Stimulated activated CD4-positive, alpha-beta T cell treated with anti-CD3 and anti-CD28 coated beads, Interleukin-4, amount 100 ng/mL, for 1 hour (primary cell): ENCODE data around the gene MPHOSPH6.
"Not testable (repeated sequence)": the region's sequence is repeated elsewhere in the genome, so short reads cannot be mapped to it uniquely, and the experiment has no call there.

Experiments
- DNase-seq: peaks from one replicate; pipeline ENCODE4 v3.0.0-alpha.2; 2020

MPHOSPH6 gene

GRCh38 chr16:82167670-82168069 lies 2.4 kb downstream of the MPHOSPH6 start:
- DNase-seq: no peak

GRCh38 chr16:82160226-82160625 lies 9.8 kb downstream of the MPHOSPH6 start:
- DNase-seq: no peak

- no peak for DNase-seq
Measured at GRCh38 chr16:82157836-82158235, 12.2 kb downstream of the MPHOSPH6 start.

GRCh38 chr16:82157534-82157812 lies 12.6 kb downstream of the MPHOSPH6 start:
- no peak for DNase-seq

- DNase-seq: no peak
Measured at GRCh38 chr16:82156761-82157533, 13.1 kb downstream of the MPHOSPH6 start.

- no peak for DNase-seq
Measured at GRCh38 chr16:82152641-82153112, 17.3 kb downstream of the MPHOSPH6 start.

GRCh38 chr16:82152196-82152595 lies 17.8 kb downstream of the MPHOSPH6 start:
- DNase-seq: no peak

GRCh38 chr16:82150549-82150948 lies 19.5 kb downstream of the MPHOSPH6 start:
- no peak for DNase-seq

GRCh38 chr16:82149536-82149935 lies 20.5 kb downstream of the MPHOSPH6 start:
- no peak for DNase-seq

GRCh38 chr16:82147546-82147945 lies 22.5 kb downstream of the MPHOSPH6 start:
- DNase-seq: no peak

- no peak for DNase-seq
Measured at GRCh38 chr16:82146957-82147356, 23.1 kb downstream of the MPHOSPH6 start.

GRCh38 chr16:82146556-82146955 lies 23.5 kb downstream of the MPHOSPH6 start:
- no peak for DNase-seq

GRCh38 chr16:82139286-82139571 lies 30.8 kb downstream of the MPHOSPH6 start:
- not testable (repeated sequence) for DNase-seq

GRCh38 chr16:82138478-82139285 lies 31.3 kb downstream of the MPHOSPH6 start:
- no peak for DNase-seq

GRCh38 chr16:82137822-82138167 lies 32.2 kb downstream of the MPHOSPH6 start:
- DNase-seq: no peak

- DNase-seq: no peak
Measured at GRCh38 chr16:82136956-82137821, 32.8 kb downstream of the MPHOSPH6 start.

GRCh38 chr16:82135844-82136243 lies 34.2 kb downstream of the MPHOSPH6 start:
- no peak for DNase-seq

- DNase-seq: no peak
Measured at GRCh38 chr16:82134846-82135245, 35.2 kb downstream of the MPHOSPH6 start.

GRCh38 chr16:82133798-82134197 lies 36.2 kb downstream of the MPHOSPH6 start:
- DNase-seq: no peak

GRCh38 chr16:82129881-82130280 lies 40.1 kb downstream of the MPHOSPH6 start:
- no peak for DNase-seq

GRCh38 chr16:82124651-82125050 lies 45.4 kb downstream of the MPHOSPH6 start:
- no peak for DNase-seq

GRCh38 chr16:82119405-82119804 lies 50.6 kb downstream of the MPHOSPH6 start:
- DNase-seq: no peak

- DNase-seq: no peak
Measured at GRCh38 chr16:82118749-82119148, 51.3 kb downstream of the MPHOSPH6 start.

- no peak for DNase-seq
Measured at GRCh38 chr16:82116535-82116934, 53.5 kb downstream of the MPHOSPH6 start.
